ENCODE results near the gene MYBBP1A.

MYBBP1A gene

GRCh38 chr17:4565209-4566141, 10.3 kb upstream of the MYBBP1A start:
- DNase-seq, result peak; percentile 62

GRCh38 chr17:4562015-4562969, 7.1 kb upstream of the MYBBP1A start:
- no peak for DNase-seq

DNA sequence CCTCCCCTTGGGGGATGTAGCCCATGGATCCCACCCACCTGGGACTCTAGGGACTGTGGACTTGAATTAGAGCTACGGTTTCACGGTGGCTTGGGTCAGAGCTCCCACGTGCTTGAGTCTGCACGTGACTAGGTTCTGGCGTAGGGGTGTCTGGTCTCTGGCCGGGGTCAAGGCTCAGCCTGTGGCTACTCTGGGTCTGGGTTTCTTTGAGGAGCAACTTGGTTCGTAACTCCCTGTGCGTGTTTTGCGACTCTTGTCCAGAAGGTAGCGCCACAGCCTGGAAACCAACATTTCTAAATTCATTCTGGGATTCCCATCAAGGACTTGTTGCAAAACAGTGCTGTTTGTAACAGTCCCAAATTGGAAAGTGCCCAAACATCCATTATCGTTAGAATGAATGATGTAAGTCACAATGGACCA, 5.7 kb upstream of the MYBBP1A start:
- no peak for DNase-seq

- no peak for DNase-seq
These were observed 5.2 kb upstream of the MYBBP1A start, which contains the start of gene GGT6 for GRCh38 chr17:4560421-4560820. TSS of gene GGT6 (minus strand) at chr17:4560577. CDS start at chr17:4560521, 56 bp downstream.

- no peak for DNase-seq
These were observed 4.8 kb upstream of the MYBBP1A start for GRCh38 chr17:4559966-4560365.

DNA sequence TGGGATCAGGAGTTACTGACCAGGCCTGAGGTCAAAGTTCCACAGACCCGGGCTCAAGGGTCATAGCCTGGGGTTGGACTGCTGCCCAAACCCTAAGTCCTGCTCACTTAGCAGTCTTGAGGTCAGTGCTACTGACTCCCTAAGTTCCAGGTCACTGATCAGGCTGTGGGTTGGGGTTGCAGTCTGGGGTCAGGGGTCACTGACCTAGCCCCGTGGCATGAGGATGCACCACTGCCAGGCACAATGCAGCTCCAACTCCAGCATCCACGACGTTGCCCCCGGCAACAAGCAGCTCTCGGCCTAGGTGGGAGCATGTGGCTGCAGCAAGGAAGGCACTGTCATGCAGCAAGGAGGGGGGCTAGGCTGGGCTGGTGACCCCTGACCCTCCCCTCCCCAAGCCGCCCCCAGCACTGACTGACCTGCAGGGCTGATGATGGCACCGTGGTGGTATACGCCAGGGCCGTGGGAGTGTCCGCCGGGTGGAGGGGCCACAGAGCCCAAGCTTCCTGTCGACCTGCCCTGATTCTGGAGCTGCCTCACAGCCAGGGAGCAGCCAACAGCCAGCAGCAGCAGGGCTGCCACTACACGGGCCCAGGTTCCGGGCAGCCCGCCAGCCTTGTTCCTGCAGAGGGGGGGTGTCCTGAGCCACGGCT, 4.1 kb upstream of the MYBBP1A start:
- no peak for DNase-seq

DNA sequence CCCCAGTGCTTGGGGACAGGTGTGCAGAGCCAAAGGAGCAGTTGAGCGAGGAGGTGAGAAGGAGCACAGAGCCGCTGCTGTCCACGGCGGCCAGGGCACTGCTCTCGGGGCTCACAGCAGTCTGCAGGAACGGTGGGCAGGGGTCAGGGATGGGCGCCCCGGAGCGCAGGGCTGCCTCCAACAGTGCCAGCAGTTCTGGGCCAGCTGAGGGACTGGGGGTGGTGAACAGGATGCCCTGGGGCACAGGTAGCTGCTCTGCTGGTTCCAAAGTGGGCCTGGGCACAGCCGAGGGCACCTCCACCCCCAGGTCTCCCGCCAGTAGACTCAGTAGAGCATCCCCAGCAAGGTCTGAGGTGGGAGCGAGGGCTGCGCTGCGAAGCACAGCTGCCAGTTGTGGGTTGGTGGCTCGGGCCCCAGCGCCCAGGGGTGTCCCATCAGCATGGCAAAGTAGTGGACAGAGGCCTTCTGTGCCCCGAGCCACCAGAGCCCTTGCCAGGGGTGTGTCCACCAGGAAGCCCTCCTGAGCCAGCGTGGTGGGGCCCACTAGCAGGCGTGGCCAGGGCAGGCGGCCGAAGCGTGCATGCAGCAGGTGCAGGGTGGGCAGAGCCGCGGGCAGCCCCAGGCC, 3.3 kb upstream of the MYBBP1A start:
- DNase-seq, result no peak

GRCh38 chr17:4557626-4558346, 2.6 kb upstream of the MYBBP1A start:
- no peak for DNase-seq

GRCh38 chr17:4556996-4557395, 1.8 kb upstream of the MYBBP1A start:
- DNase-seq, result no peak

- DNase-seq, result no peak
These were observed 932 bp upstream of the MYBBP1A start for GRCh38 chr17:4555873-4556759.

GRCh38 chr17:4554441-4554996, 665 bp downstream of the MYBBP1A start:
- no peak for DNase-seq

GRCh38 chr17:4553669-4554068, 1.5 kb downstream of the MYBBP1A start:
- no peak for DNase-seq

DNA sequence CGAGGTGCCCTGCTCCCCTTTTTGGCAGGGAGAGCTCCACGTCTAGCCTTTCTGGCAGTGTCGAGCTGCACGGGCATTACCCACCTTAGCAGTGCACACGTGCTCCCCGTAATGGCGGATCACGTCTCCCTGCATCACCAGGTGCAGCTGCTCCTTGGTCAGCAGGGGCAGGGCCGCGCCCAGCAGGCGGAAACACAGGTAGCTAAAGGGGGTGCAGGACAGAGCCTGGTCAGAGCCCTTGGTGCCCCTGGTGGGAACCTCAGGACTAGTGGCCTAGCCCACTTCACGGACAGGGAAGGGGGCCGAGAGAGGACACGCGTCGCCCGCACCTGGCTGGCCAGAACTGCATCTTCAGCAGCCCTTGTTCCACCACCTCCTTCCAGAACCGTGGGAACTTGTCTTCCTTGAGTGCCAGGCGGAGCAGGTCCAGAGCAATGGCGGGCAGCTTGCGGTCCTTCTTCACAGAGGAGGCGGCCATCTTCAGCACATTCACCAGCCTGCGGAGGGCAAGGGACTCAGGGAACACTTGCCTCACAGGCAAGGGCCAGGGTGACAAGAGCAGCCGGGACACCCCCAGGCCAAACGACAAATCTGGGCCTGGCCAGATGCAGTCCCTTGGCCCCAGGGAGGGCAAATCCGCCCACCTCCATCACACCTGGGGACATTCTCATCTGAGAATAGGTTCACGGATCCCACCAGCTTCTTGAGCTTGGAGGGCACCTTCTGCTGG, 3.2 kb downstream of the MYBBP1A start:
- no peak for DNase-seq

- no peak for DNase-seq
These were observed 4.0 kb downstream of the MYBBP1A start for GRCh38 chr17:4551141-4551540.

GRCh38 chr17:4550534-4551039, 4.6 kb downstream of the MYBBP1A start:
- DNase-seq, result no peak

DNA sequence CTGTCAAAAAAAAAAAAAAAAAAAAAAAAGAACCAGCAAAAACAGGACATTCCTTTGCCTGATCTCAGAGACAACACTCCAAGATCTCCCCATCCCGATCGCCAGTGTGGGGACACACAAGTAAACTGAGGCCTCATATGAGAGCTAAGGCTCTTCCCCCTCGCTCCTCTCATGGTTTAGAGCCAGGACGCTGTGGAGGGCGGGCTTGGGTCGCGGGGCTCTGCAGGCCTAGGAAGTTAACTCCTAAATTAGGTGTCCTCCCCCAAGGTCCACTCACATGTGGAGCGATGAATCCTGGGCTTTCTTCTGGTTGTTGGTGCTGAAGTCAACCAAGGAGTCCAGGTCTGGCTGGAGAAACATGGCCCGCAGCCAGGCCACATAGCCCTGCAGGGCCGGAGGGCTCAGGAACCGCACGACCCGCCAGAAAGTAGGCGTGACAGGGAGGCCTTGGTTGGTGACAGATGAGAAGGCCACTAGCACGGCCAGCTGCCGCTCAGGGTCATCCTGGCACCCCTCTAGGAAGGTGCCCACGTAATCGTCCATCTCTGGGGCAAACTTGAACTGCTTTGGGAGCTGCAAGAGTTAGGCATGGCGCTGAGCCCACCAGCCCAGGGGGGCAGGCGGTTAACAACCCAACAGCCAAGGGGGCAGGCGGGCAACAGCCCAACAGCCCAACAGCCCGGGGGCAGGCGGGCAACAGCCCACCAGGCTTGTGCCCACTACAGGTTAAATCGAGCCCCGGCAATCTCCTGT, 5.2 kb downstream of the MYBBP1A start:
- no peak for DNase-seq

GRCh38 chr17:4548721-4549531, 6.3 kb downstream of the MYBBP1A start:
- no peak for DNase-seq

GRCh38 chr17:4548061-4548461, 7.1 kb downstream of the MYBBP1A start:
- no peak for DNase-seq

All from stimulated activated CD4-positive, alpha-beta T cell treated with anti-CD3 and anti-CD28 coated beads, Interleukin-4, amount 100 ng/mL, for 24 hours (primary cell).